Heart left ventricle (tissue), 16 donors: ENCODE results near the gene CCDC28A. TPM values are rescaled to one million over a fixed set of nuclear protein-coding genes. Genes with fewer than 3 reads are reported as not detected.

Experiments used
- ATAC-seq, 4 donors: fragments of 200-7000 bp; cut with Tn5 transposase; one replicate each; pipeline ENCODE4 v1.9.1; 2020 to 2022; ENCODE audit warnings: moderate library complexity in 4 of 4, mild to moderate bottlenecking in 3 of 4, moderate number of reproducible peaks in 1 of 4
- DNase-seq, 5 donors: peaks; one replicate each; pipeline ENCODE4 v3.0.0-alpha.2; 2020
- H3K27ac ChIP-seq, 12 donors: fragments of 200-600 bp; sonication (generic) in 4 of 12; one replicate each; pipeline versions ENCODE4 v1.5.0 to v1.8.0; 2016 to 2022; ENCODE audit warnings: mild to moderate bottlenecking in 2 of 12
- H3K27me3 ChIP-seq, 9 donors: fragments of 200-600 bp; sonication (generic) in 2 of 9; one replicate each; pipeline versions ENCODE4 v1.5.1 to v1.8.0; 2016 to 2022; ENCODE audit warnings: mild to moderate bottlenecking in 3 of 9
- H3K36me3 ChIP-seq, 9 donors: fragments of 200-600 bp; sonication (generic) in 2 of 9; one replicate each; pipeline versions ENCODE4 v1.5.0 to v1.8.0; 2018 to 2022; ENCODE audit warnings: mild to moderate bottlenecking in 2 of 9
- H3K4me1 ChIP-seq, 12 donors: fragments of 200-600 bp; sonication (generic) in 4 of 12; one replicate each; pipeline versions ENCODE4 v1.5.0 to v1.8.0; 2016 to 2022; ENCODE audit warnings: mild to moderate bottlenecking in 3 of 12
- H3K4me3 ChIP-seq, 12 donors: fragments of 200-600 bp; sonication (generic) in 4 of 12; one replicate each; pipeline versions ENCODE4 v1.5.0 to v1.8.0; 2017 to 2022; ENCODE audit warnings: mild to moderate bottlenecking in 9 of 12, moderate library complexity in 4 of 12
- H3K9me3 ChIP-seq, 12 donors: fragments of 200-600 bp; sonication (generic) in 4 of 12; one replicate each; pipeline versions ENCODE4 v1.5.0 to v1.8.0; 2016 to 2022; ENCODE audit warnings: mild to moderate bottlenecking in 1 of 12
- CTCF ChIP-seq, 12 donors: fragments of 200-600 bp; sonication (generic) in 4 of 12; IDR thresholded peaks; one replicate each; pipeline versions ENCODE4 v1.5.0 to v1.8.0; 2018 to 2022; ENCODE audit warnings: antibody characterized with exemption in 12 of 12, mild to moderate bottlenecking in 5 of 12
- POLR2A ChIP-seq, 2 donors: fragments of 450-650 bp; IDR thresholded peaks; one replicate each; pipeline ENCODE4 v1.6.1; 2017; ENCODE audit warnings: antibody characterized with exemption in 2 of 2, mild to moderate bottlenecking in 2 of 2, moderate library complexity in 2 of 2
- WGBS, 4 donors: extraction: QIAGEN DNeasy Blood & Tissue Kit in 2 of 4; methylation state at CpG; one replicate each; pipeline versions ENCODE4 v1.1.5 to v1.1.7; 2013 to 2018; 5-methylcytosine and 5-hydroxymethylcytosine counted together
- intact Hi-C, 10 donors: fragments of 100-400 bp; cut with DNase I; formaldehyde crosslinking; loops; one replicate each; pipeline versions ENCODE4 v1.11.1 to v1.14.2; 2022
- polyA plus RNA-seq, 2 donors: library from polyadenylated mRNA; stranded (reverse); fragments of 200-250 nt; gene quantifications; one replicate each; pipeline ENCODE4 v1.2.3, GENCODE V29; 2013
- total RNA-seq, 9 donors: library from RNA; depleted of rRNA in 2 of 9; stranded (reverse); fragments of >200 nt in 2 of 9; fragmentation: NEBNext Ultra II Directional in 3 of 9; extraction: Animal tissue kit (Norgen Biotek cat#: 25700) in 3 of 9; gene quantifications; one replicate each; pipeline versions ENCODE4 v1.1.0 to v1.2.4, GENCODE V29; 2016 to 2023
- donor health status: ischemic (EF 13 %, LVEDD 7.1; RV severe dilation, severe dysfunction).
- donor health status: healthy with polysubstance abuse.
- donor health status: DM: no; HTN: yes; CAD: no.
- donor health status: DM: no; HTN: no; CAD: no.
- donor health status: ischemic (EF 25% LVEDD 6.9; RV normal size, moderate dysfunction).
- donor health status: ischemic (EF 25% LVEDD 5.7; RV mildly dilated, moderate dysfunction).
- donor health status: healthy.
- donor health status: DM: yes; HTN: yes; CAD: no.
- donor health status: ischemic (EF 35%, LVEDD 5.7; RV mildly dilated, moderate dysfunction).
- donor health status: nonischemic (EF 11% LVEDD 7.7; RV severe dilation, severe dysfunction).
- donor health status: DM: yes; HTN: yes; CAD: no.
- donor health status: PGD.
- donor health status: ischemic (EF 29% LVEDD 5.4; RV normal size, mild dysfunction).
- donor health status: nonischemic (EF 23%, LVEDD 6.1; RV moderate dilation, normal function).

Gene CCDC28A
- total and polyA plus RNA-seq, 11 donors: 4.6 to 13.6 (median 7.8) TPM

DNA sequence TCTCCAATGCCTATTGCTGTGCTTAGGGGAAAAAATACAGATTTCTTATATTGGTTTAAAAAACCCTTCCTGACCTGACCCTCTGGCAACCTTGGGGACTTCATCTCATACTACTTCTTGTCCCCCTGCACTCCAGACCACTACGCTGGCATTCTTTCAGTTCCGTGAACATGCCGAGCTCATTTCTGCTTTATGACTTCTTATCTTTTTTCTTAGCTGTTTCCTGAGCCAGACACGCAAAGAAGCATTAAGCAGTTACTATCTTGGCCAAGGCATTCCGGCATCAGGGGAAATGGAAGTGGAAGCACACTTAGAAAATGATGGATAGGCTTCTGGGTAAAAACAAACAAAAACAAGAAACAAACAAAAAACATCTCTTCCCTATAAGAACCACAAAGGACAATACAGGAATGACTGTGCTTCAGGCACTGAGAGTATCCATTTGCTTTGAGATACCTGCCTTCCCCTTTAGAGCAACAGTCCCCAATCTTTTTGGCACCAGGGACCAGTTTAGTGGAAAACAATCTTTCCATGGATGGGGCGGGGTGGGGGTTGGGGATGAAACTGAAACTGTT, 4.4 kb upstream of the CCDC28A start:
- no peak overlapping the region for H3K27ac ChIP-seq
- no peak for DNase-seq
- TF ChIP-seq POLR2A (IDR thresholded peaks at IDR 0.05) (no peak), CTCF (IDR thresholded peaks at IDR 0.05) (no peak)
- H3K27me3 ChIP-seq: no peaks in the 10 kb centered on the region
- no peaks in the 10 kb centered on the region for H3K9me3 ChIP-seq
- no peaks in the 10 kb centered on the region for H3K36me3 ChIP-seq
- intact Hi-C loops: loop anchor here (5.0 to 10.0 kb wide), 10 partner anchors 47 to 764 kb away; no protein-coding TSS in a partner anchor
- WGBS, 4 donors: 34 to 46% (median 40%) methylated on average over 6 of the region's 6 CpGs
- peaks cover 0 to 11% (median 6%) of the 10 kb centered on the region in 12 donors for H3K4me1 ChIP-seq
- H3K4me3 ChIP-seq: no peak overlapping the region
- ATAC-seq: no peak

DNA sequence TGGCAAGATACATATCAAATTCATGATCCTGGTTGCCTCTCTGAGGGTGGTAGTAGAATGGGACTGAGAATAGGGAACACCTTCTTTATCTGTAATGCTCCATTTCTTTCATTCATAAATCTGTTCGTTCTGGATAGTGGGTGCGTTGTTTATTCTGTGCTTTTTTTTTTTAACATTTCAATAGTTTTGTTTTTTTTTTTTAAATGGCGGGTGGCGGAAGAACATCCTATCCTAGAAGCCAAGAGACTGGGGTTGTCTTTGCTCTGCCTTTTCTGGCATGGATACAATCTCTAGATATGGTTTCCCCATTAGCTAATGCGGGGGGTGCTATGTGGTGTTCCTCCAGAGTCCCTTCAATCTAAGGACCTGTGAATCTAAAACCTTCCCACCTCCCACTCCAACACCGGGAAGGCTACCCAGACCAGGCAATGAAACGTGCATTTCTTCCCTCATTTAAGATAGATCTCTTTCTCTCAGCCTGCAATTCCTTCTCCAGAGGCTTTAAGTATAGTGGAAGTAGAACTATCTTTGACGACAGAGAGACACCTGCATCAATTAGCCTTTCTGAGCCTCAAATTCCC, 883 bp upstream of the CCDC28A start:
- WGBS, 4 donors: 14 to 17% (median 15%) methylated on average over 8 of the region's 8 CpGs
- Histone ChIP-seq H3K27me3 (no peaks in the 10 kb centered on the region), H3K4me1 (peaks cover 0 to 23% (median 14%) of the 10 kb centered on the region in 12 donors), H3K9me3 (no peaks in the 10 kb centered on the region), H3K4me3 (peak overlapping the region; percentile 64 to 92 (median 82)), H3K36me3 (peaks cover 0 to 23% (median 20%) of the 10 kb centered on the region in 9 donors), H3K27ac (peak overlapping the region in 11 of 12 donors; percentile 93 to 99 (median 98))
- no peak for DNase-seq
- intact Hi-C loops: loop anchor here in 1 of 10 donors (5.0 kb wide), 1 partner anchor 350 kb away; no protein-coding TSS in a partner anchor
- no peak for ATAC-seq
- TF ChIP-seq CTCF (IDR thresholded peaks at IDR 0.05) (no peak), POLR2A (IDR thresholded peaks at IDR 0.05) (no peak)

GRCh38 chr6:138774370-138774769, 801 bp downstream of the CCDC28A start:
- TF ChIP-seq POLR2A (IDR thresholded peaks at IDR 0.05): no peak
- TF ChIP-seq CTCF (IDR thresholded peaks at IDR 0.05): no peak
- no peaks in the 10 kb centered on the region for H3K27me3 ChIP-seq
- peak in 1 of 4 donors; percentile 23 for ATAC-seq
- DNase-seq: no peak
- no peaks in the 10 kb centered on the region for H3K9me3 ChIP-seq
- 17 to 41% (median 22%) methylated on average over 3 of the region's 3 CpGs for WGBS, 4 donors
- peaks cover 0 to 23% (median 14%) of the 10 kb centered on the region in 12 donors for H3K4me1 ChIP-seq
- peak overlapping the region; percentile 64 to 92 (median 82) for H3K4me3 ChIP-seq
- intact Hi-C loops: loop anchor here in 1 of 10 donors (5.0 kb wide), 1 partner anchor 352 kb away; no protein-coding TSS in a partner anchor
- peak overlapping the region in 11 of 12 donors; percentile 93 to 99 (median 98) for H3K27ac ChIP-seq
- H3K36me3 ChIP-seq: peaks cover 0 to 36% (median 24%) of the 10 kb centered on the region in 9 donors

GRCh38 chr6:138776659-138777058, 3.1 kb downstream of the CCDC28A start:
- no peaks in the 10 kb centered on the region for H3K9me3 ChIP-seq
- no peaks in the 10 kb centered on the region for H3K27me3 ChIP-seq
- 91 to 98% (median 94%) methylated on average over 1 of the region's 1 CpG for WGBS, 4 donors
- H3K36me3 ChIP-seq: peaks cover 0 to 59% (median 38%) of the 10 kb centered on the region in 9 donors
- intact Hi-C loops: no loop called here
- DNase-seq: no peak
- no peak overlapping the region for H3K4me3 ChIP-seq
- TF ChIP-seq POLR2A (IDR thresholded peaks at IDR 0.05) (no peak), CTCF (IDR thresholded peaks at IDR 0.05) (no peak)
- H3K27ac ChIP-seq: no peak overlapping the region
- peaks cover 0 to 23% (median 14%) of the 10 kb centered on the region in 12 donors for H3K4me1 ChIP-seq
- no peak for ATAC-seq
